Activated B cell treated with CpG ODN at 0.5 μM for 24 hours (primary cell): Measurements from ENCODE around the gene TMEM81. TPM values are rescaled to one million over a fixed set of nuclear protein-coding genes. Genes with fewer than 3 reads are reported as not detected.

ENCODE experiments used
- ATAC-seq: fragments of 200-7000 bp; cut with Tn5 transposase; one replicate; pipeline ENCODE4 v1.10.0; 2021; ENCODE audit warnings: low read depth, mild to moderate bottlenecking, moderate library complexity
- CTCF ChIA-PET: fragments of 350-600 bp; sonication (Branson Sonifier 250); formaldehyde crosslinking; loops from one replicate; lab custom pipeline; 2021; ENCODE audit warnings: antibody characterized with exemption; lab: Charles Lee
- POLR2A ChIA-PET: fragments of 350-600 bp; sonication (Branson Sonifier 250); formaldehyde crosslinking; loops from one replicate; lab custom pipeline; 2021; ENCODE audit warnings: antibody characterized with exemption; lab: Charles Lee
- DNase-seq: peaks from one replicate; pipeline ENCODE4 v3.0.0; 2022
- H3K27ac Mint-ChIP-seq: one replicate; pipeline ENCODE4 v1.8.0; 2020; ENCODE audit warnings: mixed read lengths
- H3K27me3 Mint-ChIP-seq: one replicate; pipeline ENCODE4 v1.8.0; 2021; ENCODE audit warnings: mixed read lengths
- H3K36me3 Mint-ChIP-seq: one replicate; pipeline ENCODE4 v1.8.0; 2021; ENCODE audit warnings: low read depth, mixed read lengths
- H3K4me1 Mint-ChIP-seq: one replicate; pipeline ENCODE4 v1.8.0; 2021; ENCODE audit warnings: mixed read lengths
- H3K4me3 Mint-ChIP-seq: one replicate; pipeline ENCODE4 v1.8.0; 2020; ENCODE audit warnings: mild to moderate bottlenecking, mixed read lengths
- H3K9me3 Mint-ChIP-seq: one replicate; pipeline ENCODE4 v1.8.0; 2020; ENCODE audit warnings: mixed read lengths
- intact Hi-C: fragments of 100-400 bp; cut with micrococcal nuclease; formaldehyde crosslinking; loops from one replicate; pipeline ENCODE4 v1.15.1; 2024
- total RNA-seq: library from RNA; stranded (reverse); gene quantifications from 2 replicates; pipeline ENCODE4 v1.2.3, GENCODE V29; 2022
- TF ChIP-seq, protein P1 (sequence below): fragments of 200-600 bp; IDR thresholded peaks from one replicate; pipeline ENCODE4 v1.8.0; 2022; ENCODE audit warnings: antibody characterized with exemption, mild to moderate bottlenecking

TMEM81 gene
- total RNA-seq, 1 donor from 2014 or later, result 3.5 TPM

DNA sequence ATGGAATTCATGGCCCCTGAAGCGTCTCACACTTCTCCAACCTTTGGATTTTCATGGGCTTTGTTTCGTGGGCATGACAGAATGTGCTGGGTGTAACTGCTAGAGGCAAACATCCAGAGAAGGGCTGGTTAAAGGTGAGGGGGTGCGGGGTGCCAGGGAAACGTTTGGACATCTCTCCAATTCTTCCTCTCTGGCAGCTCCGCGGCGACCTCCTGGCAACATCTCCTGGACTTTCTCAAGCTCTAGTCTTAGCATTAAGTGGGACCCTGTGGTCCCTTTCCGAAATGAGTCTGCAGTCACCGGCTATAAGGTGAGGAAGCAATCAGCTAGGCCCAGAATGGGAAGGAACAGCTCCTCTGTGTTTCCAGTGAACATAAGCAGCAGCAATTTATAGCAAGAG lies 12.0 kb downstream of the TMEM81 start:
- intact Hi-C loops, result no loop called here
- ChIA-PET CTCF (no interaction called here), POLR2A (no interaction called here)
- Mint-ChIP-seq H3K27me3 (no peaks in the 10 kb centered on the region), H3K9me3 (no peaks in the 10 kb centered on the region), H3K4me3 (no peak overlapping the region), H3K36me3 (no peaks in the 10 kb centered on the region), H3K4me1 (no peaks in the 10 kb centered on the region), H3K27ac (no peak overlapping the region)
- ATAC-seq (no peak), DNase-seq (no peak)
- TF ChIP-seq, protein P1, sequence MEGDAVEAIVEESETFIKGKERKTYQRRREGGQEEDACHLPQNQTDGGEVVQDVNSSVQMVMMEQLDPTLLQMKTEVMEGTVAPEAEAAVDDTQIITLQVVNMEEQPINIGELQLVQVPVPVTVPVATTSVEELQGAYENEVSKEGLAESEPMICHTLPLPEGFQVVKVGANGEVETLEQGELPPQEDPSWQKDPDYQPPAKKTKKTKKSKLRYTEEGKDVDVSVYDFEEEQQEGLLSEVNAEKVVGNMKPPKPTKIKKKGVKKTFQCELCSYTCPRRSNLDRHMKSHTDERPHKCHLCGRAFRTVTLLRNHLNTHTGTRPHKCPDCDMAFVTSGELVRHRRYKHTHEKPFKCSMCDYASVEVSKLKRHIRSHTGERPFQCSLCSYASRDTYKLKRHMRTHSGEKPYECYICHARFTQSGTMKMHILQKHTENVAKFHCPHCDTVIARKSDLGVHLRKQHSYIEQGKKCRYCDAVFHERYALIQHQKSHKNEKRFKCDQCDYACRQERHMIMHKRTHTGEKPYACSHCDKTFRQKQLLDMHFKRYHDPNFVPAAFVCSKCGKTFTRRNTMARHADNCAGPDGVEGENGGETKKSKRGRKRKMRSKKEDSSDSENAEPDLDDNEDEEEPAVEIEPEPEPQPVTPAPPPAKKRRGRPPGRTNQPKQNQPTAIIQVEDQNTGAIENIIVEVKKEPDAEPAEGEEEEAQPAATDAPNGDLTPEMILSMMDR, result no peak

DNA sequence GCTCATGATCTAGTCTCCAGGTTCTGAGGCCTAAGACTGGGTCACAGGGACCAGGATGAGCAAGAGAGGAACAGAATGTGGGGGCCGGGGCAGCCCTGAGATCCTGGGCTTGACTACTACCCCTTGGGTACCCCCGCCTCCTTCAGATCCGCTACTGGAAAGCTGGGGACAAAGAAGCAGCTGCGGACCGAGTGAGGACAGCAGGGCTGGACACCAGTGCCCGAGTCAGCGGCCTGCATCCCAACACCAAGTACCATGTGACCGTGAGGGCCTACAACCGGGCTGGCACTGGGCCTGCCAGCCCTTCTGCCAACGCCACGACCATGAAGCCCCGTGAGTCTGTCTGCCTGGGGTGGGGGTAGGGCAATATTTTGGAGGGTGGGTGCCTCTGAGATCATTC lies 12.5 kb downstream of the TMEM81 start:
- Mint-ChIP-seq H3K4me1 (no peaks in the 10 kb centered on the region), H3K27ac (no peak overlapping the region), H3K36me3 (no peaks in the 10 kb centered on the region), H3K4me3 (no peak overlapping the region), H3K9me3 (no peaks in the 10 kb centered on the region), H3K27me3 (no peaks in the 10 kb centered on the region)
- intact Hi-C loops, result no loop called here
- TF ChIP-seq, protein P1, result no peak
- ChIA-PET CTCF (interaction anchor here (0.8 kb wide), 1 partner anchor 10 kb away, joined by 3 read pairs; no protein-coding TSS in a partner anchor), POLR2A (no interaction called here)
- DNase-seq (no peak), ATAC-seq (no peak)

DNA sequence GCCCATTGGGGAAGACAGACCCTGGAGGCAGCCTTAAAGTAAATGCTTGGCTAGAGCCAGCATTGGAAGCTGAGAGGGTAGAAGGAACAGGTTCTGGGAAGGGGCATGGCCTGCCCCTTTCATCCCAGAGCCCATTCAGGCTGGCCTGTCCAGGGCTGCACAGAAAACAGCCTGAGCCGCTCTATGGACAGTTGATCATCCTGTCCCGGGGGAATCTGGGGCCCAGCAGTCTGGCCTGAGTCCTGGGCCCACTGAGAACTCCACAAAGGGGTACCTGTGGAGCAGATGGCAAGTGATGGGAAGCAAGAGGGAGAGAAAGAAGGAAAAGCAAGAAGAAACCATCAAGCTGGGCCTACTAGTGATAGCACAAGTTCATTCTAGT lies 13.2 kb downstream of the TMEM81 start:
- DNase-seq (no peak), ATAC-seq (no peak)
- intact Hi-C loops, result no loop called here
- CTCF ChIA-PET, result interaction anchor here (0.8 kb wide), 1 partner anchor 9 kb away, joined by 3 read pairs; no protein-coding TSS in a partner anchor
- H3K27me3 Mint-ChIP-seq, result no peaks in the 10 kb centered on the region
- TF ChIP-seq, protein P1, result no peak
- no peak overlapping the region for H3K27ac Mint-ChIP-seq
- H3K9me3 Mint-ChIP-seq, result no peaks in the 10 kb centered on the region
- no peaks in the 10 kb centered on the region for H3K4me1 Mint-ChIP-seq
- POLR2A ChIA-PET, result interaction anchor here (0.7 kb wide), 1 partner anchor 693 kb away, joined by 5 read pairs; no protein-coding TSS in a partner anchor
- no peak overlapping the region for H3K4me3 Mint-ChIP-seq
- no peaks in the 10 kb centered on the region for H3K36me3 Mint-ChIP-seq

- H3K4me1 Mint-ChIP-seq, result no peaks in the 10 kb centered on the region
- H3K36me3 Mint-ChIP-seq, result no peaks in the 10 kb centered on the region
- H3K27me3 Mint-ChIP-seq, result no peaks in the 10 kb centered on the region
- ChIA-PET POLR2A (no interaction called here), CTCF (no interaction called here)
- H3K9me3 Mint-ChIP-seq, result no peaks in the 10 kb centered on the region
- intact Hi-C loops, result no loop called here
- H3K4me3 Mint-ChIP-seq, result no peak overlapping the region
- TF ChIP-seq, protein P1, result no peak
- DNase-seq (no peak), ATAC-seq (no peak)
- no peak overlapping the region for H3K27ac Mint-ChIP-seq
These were observed 14.7 kb downstream of the TMEM81 start for GRCh38 chr1:205069371-205070125.

GRCh38 chr1:205068457-205069040 lies 15.7 kb downstream of the TMEM81 start:
- no peaks in the 10 kb centered on the region for H3K36me3 Mint-ChIP-seq
- ATAC-seq (no peak), DNase-seq (no peak)
- no peaks in the 10 kb centered on the region for H3K4me1 Mint-ChIP-seq
- ChIA-PET POLR2A (no interaction called here), CTCF (no interaction called here)
- H3K27me3 Mint-ChIP-seq, result no peaks in the 10 kb centered on the region
- H3K4me3 Mint-ChIP-seq, result no peak overlapping the region
- TF ChIP-seq, protein P1, result no peak
- no peaks in the 10 kb centered on the region for H3K9me3 Mint-ChIP-seq
- intact Hi-C loops, result no loop called here
- no peak overlapping the region for H3K27ac Mint-ChIP-seq
